GM23248 (cell line): ENCODE measurements around the gene TCF12.

Source experiments
- EZH2 ChIP-seq: fragments of 200-600 bp; sonication (generic); IDR thresholded peaks from 2 replicates; pipeline ENCODE4 v1.6.1; 2018; ENCODE audit warnings: antibody characterized with exemption, mild to moderate bottlenecking; ENCODE audit not compliant: insufficient read depth, poor library complexity, severe bottlenecking
- EZH2phosphoT487 ChIP-seq: fragments of 200-600 bp; sonication (generic); IDR thresholded peaks from 2 replicates; pipeline ENCODE4 v1.6.1; 2018; ENCODE audit warnings: antibody characterized with exemption, moderate library complexity, mild to moderate bottlenecking, low read depth; ENCODE audit not compliant: insufficient read depth

DNA sequence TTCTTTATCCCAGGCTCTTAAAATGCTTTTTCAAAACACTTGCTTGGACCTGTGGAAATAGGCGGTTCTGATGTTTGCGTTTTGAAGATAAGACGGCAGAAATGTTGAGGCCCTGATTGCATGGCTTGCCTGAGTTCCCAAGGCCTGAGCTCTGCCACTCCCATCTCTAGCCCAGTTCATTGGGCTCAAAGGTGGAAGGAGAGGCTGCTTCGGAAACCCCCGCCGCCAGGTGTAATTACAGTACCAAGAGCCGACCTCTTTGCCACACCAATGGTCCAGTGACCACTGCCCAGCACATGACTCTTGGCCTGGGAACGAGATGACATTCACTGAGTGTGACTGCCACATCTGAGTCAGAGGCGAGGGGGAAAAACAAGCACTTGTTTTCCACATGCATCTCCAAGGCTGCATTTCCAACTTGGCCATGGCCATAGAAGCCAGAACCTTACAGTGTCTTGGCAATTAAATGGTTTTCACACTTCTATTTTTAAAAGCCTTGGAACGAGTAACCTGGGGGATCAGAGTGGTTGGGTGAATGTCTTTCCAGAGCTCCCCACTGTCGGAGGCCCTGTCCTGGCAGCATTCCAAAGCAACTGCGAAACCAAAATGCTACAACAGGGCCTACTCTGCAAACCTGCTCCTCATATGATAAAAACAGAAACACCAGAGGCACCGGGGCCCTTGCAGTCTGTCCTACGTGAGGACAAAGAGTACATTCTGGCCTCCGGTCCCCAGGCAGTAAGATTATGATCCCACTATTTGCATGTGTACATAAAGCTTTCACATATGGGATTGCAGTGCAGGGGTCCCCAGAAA is 394.1 kb downstream of the TCF12 start:
- no peak for TF ChIP-seq EZH2phosphoT487
- TF ChIP-seq EZH2: no peak
